HG02623 (cell line): Measurements from ENCODE around the gene SEMA3B.

Source experiments
- ATAC-seq: cut with Tn5 transposase; IDR thresholded peaks from one replicate; pipeline ENCODE4 v1.9.1; 2021; ENCODE audit warnings: moderate library complexity; ENCODE audit not compliant: unreplicated experiment

Gene SEMA3B

GRCh38 chr3:50327129-50327528 lies 58.2 kb downstream of the SEMA3B start:
- ATAC-seq: no peak
